GM18502 (cell line): ENCODE data around the gene MOK.
"Not testable (repeated sequence)": the region's sequence is repeated elsewhere in the genome, so short reads cannot be mapped to it uniquely, and the experiment has no call there.

Experiments
- ATAC-seq: cut with Tn5 transposase; IDR thresholded peaks from one replicate; pipeline ENCODE4 v1.9.1; 2021; ENCODE audit warnings: mild to moderate bottlenecking; ENCODE audit not compliant: unreplicated experiment, poor library complexity

The MOK gene

GRCh38 chr14:102249981-102250380, 55.0 kb downstream of the MOK start:
- no peak for ATAC-seq

GRCh38 chr14:102249041-102249440, 55.9 kb downstream of the MOK start:
- ATAC-seq, result no peak

- ATAC-seq, result no peak
These were observed 56.8 kb downstream of the MOK start for GRCh38 chr14:102248121-102248520.

- ATAC-seq, result no peak
These were observed 58.9 kb downstream of the MOK start for GRCh38 chr14:102246071-102246470.

DNA sequence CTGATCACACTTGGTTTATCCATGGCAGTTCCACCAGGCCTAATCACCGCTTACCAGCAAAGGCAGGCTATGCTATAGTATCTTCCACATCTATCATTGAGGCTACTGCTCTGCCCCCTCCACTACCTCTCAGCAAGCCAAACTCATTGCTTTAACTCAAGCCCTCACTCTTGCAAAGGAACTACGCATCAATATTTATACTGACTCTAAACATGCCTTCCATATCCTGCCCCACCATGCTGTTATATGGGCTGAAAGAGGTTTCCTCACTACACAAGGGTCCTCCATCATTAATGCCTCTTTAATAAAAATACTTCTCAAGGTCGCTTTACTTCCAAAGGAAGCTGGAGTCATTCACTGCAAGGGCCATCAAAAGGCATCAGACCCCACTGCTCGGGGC, 61.2 kb downstream of the MOK start:
- not testable (repeated sequence) for ATAC-seq

GRCh38 chr14:102241147-102241546, 63.8 kb downstream of the MOK start:
- ATAC-seq, result no peak

DNA sequence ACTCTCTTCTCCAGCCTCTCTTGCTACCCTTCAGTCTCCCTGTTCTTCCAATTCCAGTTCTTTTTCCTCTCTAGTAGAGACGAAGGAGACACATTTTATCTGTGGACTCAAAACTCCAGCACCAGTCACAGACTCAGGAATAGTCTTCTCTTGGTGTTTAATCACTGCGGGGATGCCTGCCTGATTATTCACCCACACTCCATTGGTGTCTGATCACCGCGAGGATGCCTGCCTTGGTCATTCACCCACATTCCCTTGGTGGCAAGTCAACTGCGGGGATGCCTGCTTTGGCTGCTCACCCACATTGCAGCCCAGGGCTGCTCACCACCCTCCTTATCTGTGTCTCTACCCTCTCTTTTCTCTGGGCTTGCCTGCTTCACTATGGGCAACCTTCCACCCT, 64.5 kb downstream of the MOK start:
- not testable (repeated sequence) for ATAC-seq

DNA sequence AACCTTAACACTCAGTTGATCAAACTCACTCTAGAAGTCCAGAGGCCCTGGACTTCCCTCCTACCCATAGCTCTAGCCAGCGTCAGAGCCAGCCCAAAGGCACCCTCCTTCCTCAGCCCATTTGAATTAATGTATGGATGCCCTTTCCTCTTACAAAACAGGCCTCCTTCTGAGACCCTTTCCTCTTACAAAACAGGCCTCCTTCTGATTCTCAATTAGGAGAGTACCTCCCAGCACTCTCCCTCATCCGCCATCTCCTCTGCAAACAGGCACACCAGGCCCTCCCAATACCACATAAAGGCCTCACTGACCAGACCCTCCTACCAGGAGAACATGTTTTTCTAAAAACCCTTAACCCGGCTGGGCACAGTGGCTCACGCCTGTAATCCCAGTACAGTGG, 65.7 kb downstream of the MOK start:
- no peak for ATAC-seq

- ATAC-seq, result no peak
These were observed 66.2 kb downstream of the MOK start for GRCh38 chr14:102238766-102239165.

DNA sequence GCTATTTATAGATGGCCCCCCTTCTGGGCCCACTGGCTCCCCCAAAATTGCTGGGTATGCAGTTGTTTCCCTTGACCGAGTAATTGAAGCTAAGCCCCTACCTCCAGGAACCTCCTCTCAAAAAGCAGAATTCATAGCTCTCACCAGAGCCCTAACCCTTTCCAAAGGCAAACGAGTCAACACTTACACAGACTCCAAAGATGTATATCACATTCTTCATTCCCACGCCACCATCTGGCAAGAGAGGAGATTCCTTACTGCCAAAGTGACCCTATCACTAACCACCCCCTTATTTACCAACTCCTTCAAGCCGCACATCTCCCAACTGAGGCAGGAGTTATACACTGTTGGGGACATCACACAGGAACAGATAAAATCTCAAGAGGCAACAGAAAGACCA, 66.8 kb downstream of the MOK start:
- no peak for ATAC-seq

- ATAC-seq, result no peak
These were observed 68.9 kb downstream of the MOK start for GRCh38 chr14:102236026-102236425.

- ATAC-seq, result peak; percentile 73
These were observed 69.6 kb downstream of the MOK start for GRCh38 chr14:102235275-102235897.

GRCh38 chr14:102234331-102235264, 70.4 kb downstream of the MOK start:
- peak; percentile 22 for ATAC-seq

DNA sequence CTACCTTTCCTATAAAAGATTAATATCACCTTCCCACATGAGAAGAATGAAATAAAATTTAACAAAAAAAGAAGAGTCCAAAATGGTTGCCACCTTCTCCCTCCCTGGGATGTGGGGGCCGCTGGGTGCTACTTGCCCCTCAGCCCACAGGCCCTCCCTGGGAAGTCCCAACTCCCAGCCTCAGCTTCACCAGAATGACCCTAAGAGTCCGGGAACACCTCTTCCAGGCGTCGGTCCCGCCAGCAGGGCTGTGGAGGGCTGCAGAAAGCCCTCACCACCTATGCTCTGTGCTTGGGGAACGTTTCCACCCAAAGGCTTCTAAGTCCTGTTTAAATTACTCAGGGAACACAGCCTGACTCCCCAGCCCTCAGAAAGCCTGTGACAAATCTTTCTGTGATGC, 71.9 kb downstream of the MOK start:
- no peak for ATAC-seq

DNA sequence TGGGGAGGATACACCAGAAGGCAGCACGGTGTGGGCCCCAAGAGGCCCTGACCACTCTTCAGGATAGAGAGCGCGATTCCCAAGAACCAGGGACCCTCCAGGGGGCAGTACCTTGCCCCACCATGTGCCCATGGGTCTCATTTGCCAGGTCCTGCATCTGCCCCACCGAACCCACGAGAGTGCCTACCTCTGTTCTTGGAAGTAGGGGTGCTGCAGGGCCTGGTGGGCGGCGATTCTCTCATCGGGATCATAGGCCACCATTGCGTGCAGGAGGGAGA, 72.7 kb downstream of the MOK start:
- ATAC-seq, result no peak

DNA sequence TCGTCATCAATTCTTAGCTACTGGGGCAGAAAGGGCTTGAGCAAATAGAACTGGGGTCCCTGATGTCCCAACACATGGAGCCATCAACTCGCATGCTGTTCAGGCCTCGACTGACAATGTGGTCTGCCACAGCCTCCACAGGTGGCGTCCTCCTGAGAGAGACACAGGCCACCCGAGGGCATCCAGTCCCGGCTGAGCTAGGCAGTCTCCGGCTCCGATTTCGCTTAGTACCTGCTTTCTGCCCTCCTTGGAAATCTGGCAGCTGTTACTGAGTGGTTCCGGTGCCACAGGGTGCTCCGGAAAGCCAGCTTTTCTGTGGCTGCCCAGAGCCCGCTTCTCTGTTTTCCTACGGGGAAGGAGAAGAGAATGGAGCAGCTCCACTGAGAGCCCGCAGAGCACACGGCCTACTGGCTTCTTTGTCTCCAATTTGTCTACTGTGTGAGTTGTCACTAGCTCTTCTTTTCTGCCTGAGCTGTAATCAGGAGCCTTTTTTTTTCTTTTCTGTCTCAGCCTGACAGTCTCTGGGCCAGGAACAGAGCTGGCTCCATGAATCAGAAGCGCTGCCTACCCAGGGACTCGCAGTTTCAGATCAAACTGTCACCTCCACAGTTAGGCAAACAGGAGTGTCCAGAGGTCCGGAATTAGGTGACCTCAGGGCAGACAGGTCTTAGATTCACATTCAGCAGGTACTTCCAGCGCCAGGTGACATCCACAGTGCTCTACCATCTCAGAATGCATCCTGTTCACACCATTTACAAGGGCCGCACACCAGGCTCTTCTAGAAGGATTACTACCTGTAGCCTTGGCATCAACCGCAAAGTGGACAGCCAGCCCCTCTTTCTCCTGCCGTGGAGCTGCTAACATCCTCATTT, 73.3 kb downstream of the MOK start:
- no peak for ATAC-seq

- ATAC-seq, result no peak
These were observed 74.3 kb downstream of the MOK start for GRCh38 chr14:102230481-102231210.

DNA sequence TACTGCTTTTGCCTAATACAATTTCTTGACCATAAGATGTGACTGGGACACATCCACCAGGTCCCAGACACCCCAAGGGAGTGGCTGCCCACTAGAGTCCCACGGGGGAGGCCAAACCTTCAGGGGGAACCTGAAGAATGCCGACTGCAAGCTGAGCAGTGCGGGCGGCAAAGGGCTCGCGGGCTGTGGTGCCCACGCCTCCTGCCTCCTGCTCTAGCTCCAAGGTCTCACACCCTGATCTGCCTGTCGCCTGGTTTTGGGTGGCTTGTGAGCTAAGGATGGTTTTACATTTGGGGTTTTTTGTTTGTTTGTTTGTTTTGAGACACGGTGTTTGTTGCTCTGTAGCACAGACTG, 75.2 kb downstream of the MOK start:
- no peak for ATAC-seq

DNA sequence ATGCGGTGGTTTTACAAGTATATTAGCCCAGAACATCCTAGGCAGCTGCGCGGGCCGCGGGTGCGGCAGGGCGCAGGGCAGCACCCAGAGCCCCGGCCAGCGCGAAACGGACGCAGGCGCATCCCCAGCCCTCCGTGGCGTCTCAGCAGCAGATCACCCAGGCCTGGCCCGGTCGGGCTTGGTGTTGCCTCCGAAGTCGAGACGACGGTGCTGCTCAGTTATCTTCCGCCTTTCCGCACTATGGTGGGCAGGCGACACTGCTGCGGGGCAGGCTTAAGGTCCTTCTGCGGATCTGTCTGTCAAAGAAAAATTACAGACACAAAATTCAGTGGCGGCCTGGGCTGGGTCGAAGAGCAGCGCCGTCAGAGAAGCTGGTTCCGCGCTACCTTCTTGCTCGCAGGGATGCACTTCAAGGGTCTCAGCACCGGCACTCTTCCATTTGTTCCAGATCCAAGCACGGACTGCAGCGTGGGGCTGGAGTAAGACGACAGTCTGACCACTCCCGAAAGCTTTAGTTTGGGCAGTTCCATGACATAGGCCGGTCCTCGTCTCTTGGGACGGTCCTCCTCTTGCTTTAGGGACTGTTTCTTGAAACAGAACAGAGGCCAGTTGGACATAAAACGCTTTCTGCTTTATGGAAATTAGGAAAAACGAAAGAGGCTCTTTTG, 75.8 kb downstream of the MOK start:
- ATAC-seq, result no peak
